SK-N-SH (cell line): ENCODE data around the gene EFNB2. TPM values are rescaled to one million over a fixed set of nuclear protein-coding genes. Genes with fewer than 3 reads are reported as not detected.

Experiments used
- CTCF ChIA-PET: fragments of 300-600, 350-600 bp; formaldehyde crosslinking; extraction: SDS; loops from one replicate; lab custom pipeline; 2021; lab: Yijun Ruan, JAX
- POLR2A ChIA-PET: fragments of 350-600 bp; sonication (Branson Sonifier 250); formaldehyde crosslinking; extraction: SDS; loops from one replicate; lab custom pipeline; 2020; ENCODE audit warnings: antibody characterized with exemption, inconsistent platforms; lab: Yijun Ruan, JAX
- DNase-seq: peaks from one replicate; pipeline ENCODE4 v3.0.0; 2012
- H2AFZ ChIP-seq: fragments of 200-600 bp; sonication (generic); 2 replicates; pipeline ENCODE4 v1.8.1; 2016; ENCODE audit warnings: antibody characterized with exemption, mild to moderate bottlenecking, low read depth
- H3F3A ChIP-seq: fragments of 200-600 bp; sonication (generic); replicated peaks from 2 replicates; pipeline ENCODE3; 2016; ENCODE audit warnings: antibody characterized with exemption, mild to moderate bottlenecking; ENCODE audit not compliant: insufficient read depth
- H3K27ac ChIP-seq, 2 experiments: fragments of 200-500 bp in 1 of 2; fragments of 200-600 bp in 1 of 2; sonication (Bioruptor generic) in 1 of 2; sonication (generic), shearing (Covaris generic) in 1 of 2; 2 replicates each; pipeline versions ENCODE4 v1.5.1 to v1.6.1; 2014 to 2016; ENCODE audit warnings: low read depth in 2 of 2, inconsistent platforms in 1 of 2, low read length in 1 of 2, mild to moderate bottlenecking in 1 of 2, mixed read lengths in 1 of 2
- H3K27me3 ChIP-seq: fragments of 200-600 bp; sonication (generic), shearing (Covaris generic); 2 replicates; pipeline ENCODE4 v1.6.1; 2016; ENCODE audit warnings: mixed run types; ENCODE audit not compliant: insufficient read depth
- H3K36me3 ChIP-seq, 2 experiments: fragments of 200-500 bp in 1 of 2; fragments of 200-600 bp in 1 of 2; sonication (Bioruptor generic) in 1 of 2; sonication (generic) in 1 of 2; replicated peaks in 1 of 2; 2 replicates each; pipeline versions ENCODE3 to v1.5.1; 2014 to 2016; ENCODE audit warnings: low read length in 1 of 2, mild to moderate bottlenecking in 1 of 2; ENCODE audit not compliant: insufficient read depth in 2 of 2, control insufficient read depth in 1 of 2
- H3K4me1 ChIP-seq, 2 experiments: fragments of 200-500 bp in 1 of 2; fragments of 200-600 bp in 1 of 2; sonication (Bioruptor generic) in 1 of 2; sonication (generic), shearing (Covaris generic) in 1 of 2; 2 replicates each; pipeline versions ENCODE4 v1.5.1 to v1.6.1; 2014 to 2016; ENCODE audit warnings: low read depth in 1 of 2, low read length in 1 of 2, mixed run types in 1 of 2; ENCODE audit not compliant: insufficient read depth in 2 of 2, control insufficient read depth in 1 of 2
- H3K4me2 ChIP-seq: fragments of 200-600 bp; sonication (generic), shearing (Covaris generic); 2 replicates; pipeline ENCODE4 v1.6.1; 2017; ENCODE audit warnings: mixed run types
- H3K4me3 ChIP-seq, 2 experiments: fragments of 200-500 bp in 1 of 2; fragments of 200-600 bp in 1 of 2; sonication (Bioruptor generic) in 1 of 2; sonication (generic), shearing (Covaris generic) in 1 of 2; 2 replicates each; pipeline versions ENCODE4 v1.5.1 to v1.8.1; 2014 to 2016; ENCODE audit warnings: low read depth in 2 of 2, inconsistent platforms in 1 of 2, low read length in 1 of 2, mild to moderate bottlenecking in 1 of 2, mixed read lengths in 1 of 2, moderate library complexity in 1 of 2
- H3K79me2 ChIP-seq: fragments of 200-600 bp; sonication (generic); 2 replicates; pipeline ENCODE4 v1.8.1; 2017; ENCODE audit warnings: mild to moderate bottlenecking; ENCODE audit not compliant: insufficient read depth
- H3K9ac ChIP-seq: fragments of 200-600 bp; sonication (generic); 2 replicates; pipeline ENCODE4 v1.6.1; 2017; ENCODE audit warnings: mixed run types
- H3K9me2 ChIP-seq: fragments of 200-600 bp; sonication (generic); 2 replicates; pipeline ENCODE4 v1.6.1; 2017; ENCODE audit warnings: mixed run types
- H3K9me3 ChIP-seq: fragments of 200-600 bp; sonication (generic); 2 replicates; pipeline ENCODE4 v1.6.1; 2017; ENCODE audit warnings: mixed run types, mild to moderate bottlenecking, moderate library complexity
- H4K20me1 ChIP-seq: fragments of 200-600 bp; sonication (generic); 2 replicates; pipeline ENCODE4 v1.6.1; 2017; ENCODE audit warnings: mild to moderate bottlenecking, mixed run types; ENCODE audit not compliant: insufficient read depth
- CTCF ChIP-seq: fragments of 200-600 bp; sonication (generic); IDR thresholded peaks from 2 replicates; pipeline ENCODE4 v1.6.1; 2017; ENCODE audit warnings: antibody characterized with exemption, mild to moderate bottlenecking, moderate library complexity
- EP300 ChIP-seq, 2 experiments: IDR thresholded peaks; 2 replicates each; pipeline versions ENCODE4 v1.4.0 to v1.6.1; 2012; ENCODE audit warnings: borderline replicate concordance in 1 of 2, low read depth in 1 of 2, low read length in 1 of 2
- EZH2phosphoT487 ChIP-seq: fragments of 200-600 bp; sonication (generic); IDR thresholded peaks from 2 replicates; pipeline ENCODE4 v1.6.1; 2017; ENCODE audit warnings: low read depth, mixed run types, mild to moderate bottlenecking, antibody characterized with exemption, moderate library complexity, borderline replicate concordance
- FOSL2 ChIP-seq: IDR thresholded peaks from 2 replicates; pipeline ENCODE4 v1.4.0; 2012; ENCODE audit warnings: low read depth, mild to moderate bottlenecking, moderate library complexity, borderline replicate concordance
- FOXM1 ChIP-seq: IDR thresholded peaks from 2 replicates; pipeline ENCODE4 v1.4.0; 2012; ENCODE audit warnings: low read depth, mild to moderate bottlenecking
- GATA2 ChIP-seq: sonication (generic); formaldehyde crosslinking; IDR thresholded peaks from 2 replicates; pipeline ENCODE4 v1.5.0; 2020; ENCODE audit warnings: mild to moderate bottlenecking, missing genetic modification reagents
- JUND ChIP-seq: IDR thresholded peaks from 2 replicates; pipeline ENCODE4 v1.4.0; 2012
- MAX ChIP-seq: IDR thresholded peaks from 2 replicates; pipeline ENCODE4 v1.4.0; 2012; ENCODE audit warnings: low read depth
- MEF2A ChIP-seq: IDR thresholded peaks from 2 replicates; pipeline ENCODE4 v1.4.0; 2012; ENCODE audit warnings: low read depth, borderline replicate concordance
- MXI1 ChIP-seq: IDR thresholded peaks from 2 replicates; pipeline ENCODE4 v1.6.1; 2012; ENCODE audit warnings: mild to moderate bottlenecking, low read depth, low read length, improper control_type of control experiment
- NRF1 ChIP-seq: IDR thresholded peaks from 2 replicates; pipeline ENCODE4 v1.6.1; 2012; ENCODE audit warnings: low read depth, mild to moderate bottlenecking, low read length
- PBX3 ChIP-seq: IDR thresholded peaks from 2 replicates; pipeline ENCODE4; 2012
- POLR2AphosphoS5 ChIP-seq: IDR thresholded peaks from 2 replicates; pipeline ENCODE4 v1.6.1; 2012; ENCODE audit warnings: low read depth, low read length
- RAD21 ChIP-seq: IDR thresholded peaks from 2 replicates; pipeline ENCODE4 v1.6.1; 2012; ENCODE audit warnings: mild to moderate bottlenecking, low read length
- SMC3 ChIP-seq: IDR thresholded peaks from 2 replicates; pipeline ENCODE4 v1.6.1; 2012; ENCODE audit warnings: low read depth, low read length, improper control_type of control experiment
- TCF12 ChIP-seq: IDR thresholded peaks from 2 replicates; pipeline ENCODE4 v1.4.0; 2012
- TEAD4 ChIP-seq: IDR thresholded peaks from 2 replicates; pipeline ENCODE4 v1.4.0; 2012; ENCODE audit warnings: mild to moderate bottlenecking, borderline replicate concordance; ENCODE audit not compliant: insufficient read depth
- YY1 ChIP-seq: IDR thresholded peaks from 2 replicates; pipeline ENCODE4 v1.4.0; 2012; ENCODE audit warnings: low read depth, mild to moderate bottlenecking
- ZBTB33 ChIP-seq: IDR thresholded peaks from 2 replicates; pipeline ENCODE4 v1.4.0; 2012; ENCODE audit warnings: low read depth, borderline replicate concordance
- WGBS: methylation state at CpG from one replicate; pipeline ENCODE4 v1.1.6; 2017; ENCODE audit warnings: low lambda C conversion rate; 5-methylcytosine and 5-hydroxymethylcytosine counted together
- polyA plus RNA-seq, 3 experiments: library from polyadenylated mRNA; depleted of rRNA; stranded (reverse); fragments of >200 nt; gene quantifications; 2 replicates each; pipeline ENCODE4 v1.2.3, GENCODE V29; 2012

EFNB2 gene
- polyA plus RNA-seq, 1 of the 3 experiments (the other 2 are of a cell fraction) = 3.0 TPM

- TF ChIP-seq MAX (no peak), MXI1 (no peak)
These were observed 50.8 kb downstream of the EFNB2 start (continued) for GRCh38 chr13:106484537-106485193.

- no peaks in the 10 kb centered on the region for H3K36me3 ChIP-seq
- ChIA-PET POLR2A (no interaction called here), CTCF (no interaction called here)
- H3K27me3 ChIP-seq = no peaks in the 10 kb centered on the region
- H2AFZ ChIP-seq = no peak overlapping the region
- no peaks in the 10 kb centered on the region for H4K20me1 ChIP-seq
- no peak overlapping the region for H3K4me2 ChIP-seq
- no peak overlapping the region for H3K27ac ChIP-seq
- DNase-seq = no peak
- H3K9me2 ChIP-seq = no peaks in the 10 kb centered on the region
- H3K9me3 ChIP-seq = no peaks in the 10 kb centered on the region
- TF ChIP-seq POLR2AphosphoS5 = no peak
- TF ChIP-seq ZBTB33 = no peak
- no peak for TF ChIP-seq CTCF
- no peak for TF ChIP-seq GATA2
- no peak for TF ChIP-seq YY1
- no peak for TF ChIP-seq JUND
- no peak for TF ChIP-seq EZH2phosphoT487
- no peak for TF ChIP-seq FOXM1
- no peak overlapping the region for H3K4me3 ChIP-seq
- no peaks in the 10 kb centered on the region for H3K79me2 ChIP-seq
- H3K4me1 ChIP-seq = no peaks in the 10 kb centered on the region; a peak in 1 of 4 replicates
- no peaks in the 10 kb centered on the region for H3F3A ChIP-seq
- H3K9ac ChIP-seq = no peak overlapping the region
- WGBS = 74% methylated on average over 9 of the region's 9 CpGs
These were observed 51.4 kb downstream of the EFNB2 start for GRCh38 chr13:106484084-106484483.

- no peak overlapping the region for H3K4me3 ChIP-seq
- POLR2A ChIA-PET = no interaction called here
- no peaks in the 10 kb centered on the region for H3K9me2 ChIP-seq
- H3K4me1 ChIP-seq = no peaks in the 10 kb centered on the region; a peak in 1 of 4 replicates
- no peak overlapping the region for H2AFZ ChIP-seq
- H3K4me2 ChIP-seq = no peak overlapping the region
- H3K79me2 ChIP-seq = no peaks in the 10 kb centered on the region
- H3K9ac ChIP-seq = no peak overlapping the region
- H3K9me3 ChIP-seq = no peaks in the 10 kb centered on the region
- no peaks in the 10 kb centered on the region for H3K27me3 ChIP-seq
- 89% methylated on average over 4 of the region's 4 CpGs for WGBS
- H3K27ac ChIP-seq = no peak overlapping the region
- CTCF ChIA-PET = no interaction called here
- no peaks in the 10 kb centered on the region for H3F3A ChIP-seq
- H4K20me1 ChIP-seq = no peaks in the 10 kb centered on the region
- no peaks in the 10 kb centered on the region for H3K36me3 ChIP-seq
- DNase-seq = no peak
- no peak for TF ChIP-seq PBX3
- TF ChIP-seq SMC3 = no peak
- TF ChIP-seq ZBTB33 = no peak
- no peak for TF ChIP-seq MAX
- no peak for TF ChIP-seq GATA2
- TF ChIP-seq EP300 (IDR thresholded peaks at IDR 0.05; ENCODE audit: borderline replicate concordance in 1 of 2, low read depth in 1 of 2, low read length in 1 of 2) = no peak
- TF ChIP-seq TEAD4 = no peak
- no peak for TF ChIP-seq NRF1
- TF ChIP-seq MEF2A = no peak
- TF ChIP-seq FOXM1 = no peak
- no peak for TF ChIP-seq RAD21
- no peak for TF ChIP-seq TCF12
- no peak for TF ChIP-seq YY1
- no peak for TF ChIP-seq FOSL2
These were observed 53.5 kb downstream of the EFNB2 start for GRCh38 chr13:106481919-106482318.
